ENCODE results near the gene PTTG1IP.

DNA sequence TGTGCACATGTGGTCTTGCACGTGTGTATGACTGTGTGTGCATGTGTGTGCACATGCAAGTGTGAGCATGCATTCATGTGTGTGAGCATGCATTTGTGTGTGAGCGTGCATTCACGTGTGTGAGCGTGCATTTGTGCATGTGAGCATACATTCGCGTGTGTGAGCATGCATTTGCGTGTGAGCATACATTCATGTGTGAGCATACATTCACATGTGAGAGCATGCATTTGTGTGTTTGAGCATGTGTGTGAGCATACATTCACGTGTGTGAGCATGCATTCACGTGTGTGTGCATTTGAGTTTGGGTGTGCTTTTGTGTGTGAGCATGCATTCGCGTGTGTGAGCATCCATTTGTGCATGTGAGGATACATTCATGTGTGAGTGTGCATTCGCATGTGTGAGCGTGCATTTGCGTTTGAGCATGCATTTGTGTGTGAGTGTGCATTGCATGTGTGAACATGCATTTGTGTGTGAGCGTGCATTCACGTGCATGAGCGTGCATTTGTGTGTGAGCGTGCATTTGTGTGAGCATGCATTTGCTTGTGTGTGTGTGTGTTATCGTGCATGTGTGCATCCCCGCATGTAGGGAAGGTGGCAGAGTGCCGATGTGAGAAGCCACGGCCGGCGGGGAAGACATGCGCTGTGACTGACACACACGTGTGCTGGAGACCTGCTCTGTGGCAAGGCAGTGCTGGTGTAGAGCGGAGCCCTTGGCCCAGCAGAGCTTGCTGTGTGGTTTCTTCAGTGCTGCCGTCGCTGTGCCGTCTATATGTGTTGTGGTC lies 29.0 kb upstream of the PTTG1IP start:
- TF ChIP-seq, protein P1, sequence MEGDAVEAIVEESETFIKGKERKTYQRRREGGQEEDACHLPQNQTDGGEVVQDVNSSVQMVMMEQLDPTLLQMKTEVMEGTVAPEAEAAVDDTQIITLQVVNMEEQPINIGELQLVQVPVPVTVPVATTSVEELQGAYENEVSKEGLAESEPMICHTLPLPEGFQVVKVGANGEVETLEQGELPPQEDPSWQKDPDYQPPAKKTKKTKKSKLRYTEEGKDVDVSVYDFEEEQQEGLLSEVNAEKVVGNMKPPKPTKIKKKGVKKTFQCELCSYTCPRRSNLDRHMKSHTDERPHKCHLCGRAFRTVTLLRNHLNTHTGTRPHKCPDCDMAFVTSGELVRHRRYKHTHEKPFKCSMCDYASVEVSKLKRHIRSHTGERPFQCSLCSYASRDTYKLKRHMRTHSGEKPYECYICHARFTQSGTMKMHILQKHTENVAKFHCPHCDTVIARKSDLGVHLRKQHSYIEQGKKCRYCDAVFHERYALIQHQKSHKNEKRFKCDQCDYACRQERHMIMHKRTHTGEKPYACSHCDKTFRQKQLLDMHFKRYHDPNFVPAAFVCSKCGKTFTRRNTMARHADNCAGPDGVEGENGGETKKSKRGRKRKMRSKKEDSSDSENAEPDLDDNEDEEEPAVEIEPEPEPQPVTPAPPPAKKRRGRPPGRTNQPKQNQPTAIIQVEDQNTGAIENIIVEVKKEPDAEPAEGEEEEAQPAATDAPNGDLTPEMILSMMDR (IDR thresholded peaks at IDR 0.05), result no peak
- TF ChIP-seq POLR2A (IDR thresholded peaks at IDR 0.05), result no peak
